Right ventricle myocardium superior (tissue), 1 donor: Measurements from ENCODE around the gene EIF1AY. TPM values are rescaled to one million over a fixed set of nuclear protein-coding genes. Genes with fewer than 3 reads are reported as not detected.

Experiments used
- total RNA-seq: library from RNA; stranded (reverse); fragmentation: NEBNext Ultra II Directional; extraction: Animal tissue kit (Norgen Biotek cat#: 25700); gene quantifications from one replicate; pipeline ENCODE4 v1.2.1, GENCODE V29; 2021
- donor health status: DM: no; HTN: yes; CAD: no; lungs with severe emphysema.

Gene EIF1AY
- total RNA-seq, 1 donor from 2014 or later: 225 TPM

Other genes starting within 250 kb of the EIF1AY start
- gene RPS4Y2, start 180.3 kb downstream of the EIF1AY start, total RNA-seq: not detected